NCI-H2171 (cell line): ENCODE measurements around the gene CHCHD3.

Experiments used
- DNase-seq: peaks from one replicate; lab custom pipeline; 2025; lab: John Stamatoyannopoulos, UW

The CHCHD3 gene

GRCh38 chr7:133077394-133077793 lies 4.5 kb downstream of the CHCHD3 start:
- DNase-seq = no peak

DNA sequence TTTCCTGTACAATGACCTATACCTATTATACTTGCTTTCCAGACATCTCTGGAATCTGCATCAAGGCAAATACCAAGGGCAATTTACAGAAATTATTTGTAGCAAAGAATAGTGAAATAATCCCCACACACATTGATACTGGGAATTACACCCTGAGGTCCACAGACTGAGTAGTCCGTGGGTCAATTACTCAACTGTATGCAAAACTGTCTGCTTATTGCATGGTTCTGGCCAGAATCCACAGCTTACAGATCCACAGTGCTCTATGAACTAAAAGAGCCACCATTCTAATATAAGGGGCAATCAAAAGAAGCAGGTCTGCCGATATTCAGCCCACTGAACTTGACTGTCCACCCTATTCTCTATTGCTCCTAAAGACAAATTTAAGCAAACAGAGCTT lies 5.7 kb downstream of the CHCHD3 start:
- DNase-seq = no peak

GRCh38 chr7:133071506-133071905 lies 10.4 kb downstream of the CHCHD3 start:
- DNase-seq = no peak

GRCh38 chr7:133070562-133070961 lies 11.3 kb downstream of the CHCHD3 start:
- DNase-seq = no peak

GRCh38 chr7:133065301-133065700 lies 16.6 kb downstream of the CHCHD3 start:
- no peak for DNase-seq

- DNase-seq = no peak
These were observed 17.6 kb downstream of the CHCHD3 start for GRCh38 chr7:133064082-133064820.

DNA sequence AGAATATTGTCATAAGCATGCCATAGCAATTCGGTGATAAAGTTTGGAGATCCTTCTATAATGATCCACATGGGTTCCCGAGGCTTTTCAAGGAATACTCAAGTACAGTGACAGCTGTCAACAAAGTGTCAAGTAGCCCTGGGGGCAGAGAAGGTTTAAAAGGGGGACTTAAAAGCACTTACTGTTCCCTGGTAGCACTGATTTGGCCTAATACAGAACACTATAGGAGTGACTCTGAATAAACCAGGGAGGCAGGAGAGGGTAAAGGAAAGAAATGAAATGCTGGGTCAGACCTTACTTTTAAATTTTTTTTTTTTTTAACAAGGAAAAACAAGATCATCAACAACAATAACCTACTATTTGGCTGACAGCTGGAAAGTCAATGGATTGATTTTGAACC lies 20.1 kb downstream of the CHCHD3 start:
- DNase-seq = no peak

GRCh38 chr7:133061357-133061756 lies 20.5 kb downstream of the CHCHD3 start:
- peak; percentile 39 for DNase-seq

DNA sequence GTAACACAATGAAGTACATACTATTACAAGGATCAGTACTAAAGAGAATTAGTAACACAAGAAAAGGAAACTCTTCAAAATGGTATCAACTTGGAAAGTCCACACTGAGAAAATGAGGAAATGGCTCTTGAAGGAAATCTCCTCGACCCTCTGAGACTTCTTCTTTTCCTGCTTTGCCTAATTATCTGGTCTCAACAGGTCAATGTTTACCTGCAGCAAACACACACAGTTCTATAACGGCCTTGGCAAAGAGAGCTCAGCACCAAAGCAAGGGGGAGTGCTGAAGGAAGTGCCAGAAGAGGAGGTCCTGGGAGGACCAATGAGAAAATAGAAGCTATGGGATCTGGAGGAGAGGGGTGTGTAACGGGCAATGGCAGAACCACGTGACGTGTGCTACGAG lies 21.9 kb downstream of the CHCHD3 start:
- no peak for DNase-seq

DNA sequence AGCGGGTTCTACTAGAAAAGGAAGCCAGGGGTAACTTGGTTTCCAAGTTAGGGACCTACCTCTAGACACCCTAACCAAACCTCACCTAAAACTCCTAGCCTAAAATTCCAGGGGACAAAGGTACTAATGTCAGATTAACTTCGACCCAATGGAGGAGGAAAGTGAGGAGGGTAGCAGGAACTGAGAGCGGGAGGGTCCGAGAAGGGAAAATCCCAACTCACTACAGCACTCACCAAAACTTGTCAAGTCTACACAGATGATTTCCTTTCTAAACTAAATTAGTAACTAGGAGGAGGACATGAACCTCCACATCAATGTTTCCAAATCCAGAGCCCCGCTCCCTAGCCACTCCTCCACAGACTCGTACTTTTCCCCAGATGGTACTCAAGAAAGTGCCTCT lies 22.6 kb downstream of the CHCHD3 start:
- no peak for DNase-seq

- DNase-seq = no peak
These were observed 25.3 kb downstream of the CHCHD3 start for GRCh38 chr7:133056370-133057238.

GRCh38 chr7:133054162-133054840 lies 27.6 kb downstream of the CHCHD3 start:
- no peak for DNase-seq

- no peak for DNase-seq
These were observed 28.5 kb downstream of the CHCHD3 start for GRCh38 chr7:133053321-133053891.

DNA sequence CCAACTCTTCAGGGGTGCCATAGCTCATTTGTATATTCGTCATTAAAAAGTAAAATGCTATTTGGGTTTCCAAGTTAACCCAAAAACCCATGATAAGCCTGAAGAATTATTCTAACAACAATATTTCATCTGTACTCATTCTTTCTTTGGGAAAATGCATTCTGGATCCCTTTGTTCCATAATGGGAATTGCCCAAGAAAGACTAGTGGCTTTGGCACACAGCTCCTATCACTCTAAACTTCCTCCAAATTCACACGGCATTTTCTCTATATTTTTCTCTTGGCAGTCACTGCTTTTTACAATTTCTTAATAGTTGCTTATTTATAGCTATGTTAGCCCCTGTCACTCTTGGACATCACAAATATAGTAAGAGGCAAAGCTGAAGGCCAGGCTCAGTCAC lies 29.1 kb downstream of the CHCHD3 start:
- no peak for DNase-seq

- no peak for DNase-seq
These were observed 29.5 kb downstream of the CHCHD3 start for GRCh38 chr7:133052401-133052756.

DNA sequence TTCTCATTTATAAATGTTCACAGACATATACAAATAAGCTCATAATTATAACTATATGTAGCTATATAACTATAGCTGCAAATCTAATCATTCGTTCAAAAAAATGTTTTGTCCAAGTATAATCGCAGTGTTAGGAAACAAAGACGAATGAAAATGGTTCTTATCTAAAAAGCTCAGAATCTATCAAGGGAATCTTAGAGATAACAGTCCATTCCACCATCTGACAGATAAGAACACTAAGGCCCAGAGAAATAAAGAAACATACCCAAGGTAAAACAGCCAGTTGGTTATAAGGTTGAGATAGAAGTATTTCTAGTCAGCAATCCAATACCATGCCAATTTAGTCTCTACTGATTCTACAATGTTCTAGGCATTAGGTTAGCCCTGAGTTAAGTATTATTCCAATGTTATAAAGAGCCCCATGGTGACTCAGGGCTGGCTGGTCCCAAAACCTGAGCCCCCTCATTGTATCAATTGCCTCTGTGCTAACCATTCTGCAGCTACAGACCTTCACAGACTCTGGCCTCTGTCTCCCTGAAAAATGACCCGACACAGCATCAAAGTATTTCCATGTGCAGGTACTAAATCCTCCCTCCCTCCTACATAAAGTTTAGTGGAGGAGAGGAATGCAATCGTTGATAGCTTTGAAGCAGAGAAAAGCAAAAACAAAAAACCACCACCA lies 30.0 kb downstream of the CHCHD3 start:
- DNase-seq = no peak

- DNase-seq = peak; percentile 30
These were observed 30.8 kb downstream of the CHCHD3 start for GRCh38 chr7:133051066-133051465.

DNA sequence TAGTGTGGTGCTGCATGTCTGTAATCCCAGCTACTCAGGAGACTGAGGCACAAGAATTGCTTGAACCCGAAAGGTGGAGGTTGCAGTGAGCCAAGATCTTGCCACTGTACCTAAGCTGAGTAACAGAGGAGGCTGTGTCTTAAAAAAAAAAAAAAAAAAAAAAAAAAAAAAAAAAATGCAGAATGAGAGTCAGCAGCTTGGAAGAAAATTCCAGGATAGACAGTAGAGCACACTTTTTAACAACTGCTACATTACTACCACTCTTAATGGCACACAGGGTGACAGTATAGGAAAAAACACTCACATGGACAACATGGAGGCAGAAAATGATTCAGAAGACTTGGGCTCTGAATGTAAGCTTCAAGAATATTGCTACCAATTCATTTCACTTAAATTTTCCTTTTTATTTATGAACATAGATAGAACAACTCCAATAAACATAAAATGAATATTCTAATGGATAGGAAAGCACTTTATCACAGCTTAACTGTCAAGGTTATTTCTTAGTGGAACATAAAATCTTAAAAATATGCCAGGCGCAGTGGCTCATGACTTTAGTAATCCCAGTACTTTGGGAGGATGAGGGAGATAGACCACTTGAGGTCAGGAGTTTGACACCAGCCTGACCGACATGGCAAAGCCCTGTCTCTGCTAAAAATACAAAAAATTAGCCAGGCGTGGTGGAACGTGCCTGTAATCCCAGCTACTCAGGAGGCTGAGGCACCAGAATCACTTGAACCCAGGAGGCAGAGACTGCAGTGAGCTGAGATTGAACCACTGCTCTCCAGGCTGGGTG lies 31.5 kb downstream of the CHCHD3 start:
- no peak for DNase-seq

DNA sequence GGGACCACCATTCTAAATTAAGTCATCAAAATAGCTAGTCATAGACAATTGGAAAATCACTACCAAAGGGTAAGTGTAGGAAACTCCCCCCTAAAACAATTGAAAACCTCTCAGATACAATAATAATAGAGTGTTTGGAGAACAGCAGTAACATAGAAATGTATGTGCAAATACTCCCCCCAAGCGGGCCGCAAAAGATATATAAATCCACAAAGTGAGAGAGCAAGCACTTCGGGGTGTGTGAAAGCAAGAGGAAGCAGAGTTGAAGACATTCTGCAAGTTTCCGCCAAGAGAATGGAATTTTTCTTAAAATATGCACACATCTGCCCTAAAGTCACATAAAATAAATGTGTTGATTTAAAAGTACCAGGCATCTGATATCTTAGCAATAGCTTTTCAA lies 33.3 kb downstream of the CHCHD3 start:
- DNase-seq = no peak

- DNase-seq = no peak
These were observed 34.6 kb downstream of the CHCHD3 start for GRCh38 chr7:133047321-133047720.
